ENCODE results near the gene SMARCAL1.

DNA sequence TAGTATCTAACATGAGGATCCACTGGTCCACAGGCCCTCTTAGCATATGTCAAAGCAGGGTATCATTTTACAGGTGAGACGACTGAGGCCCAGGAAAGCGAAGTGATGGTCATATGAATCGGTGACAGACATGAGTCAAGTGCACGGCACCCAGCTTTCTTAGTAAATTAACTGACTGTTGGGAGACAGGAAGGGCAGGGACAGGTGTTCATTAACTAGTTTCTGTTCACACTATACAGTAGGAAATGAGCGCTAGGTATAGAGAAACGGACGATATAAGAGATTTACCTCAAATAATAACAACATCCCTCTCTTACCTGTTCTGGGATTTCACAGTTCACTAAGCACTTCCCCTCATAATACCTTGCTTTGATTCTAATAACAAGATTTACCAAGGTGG, 1.7 kb upstream of the SMARCAL1 start:
- TF ChIP-seq, protein P1, sequence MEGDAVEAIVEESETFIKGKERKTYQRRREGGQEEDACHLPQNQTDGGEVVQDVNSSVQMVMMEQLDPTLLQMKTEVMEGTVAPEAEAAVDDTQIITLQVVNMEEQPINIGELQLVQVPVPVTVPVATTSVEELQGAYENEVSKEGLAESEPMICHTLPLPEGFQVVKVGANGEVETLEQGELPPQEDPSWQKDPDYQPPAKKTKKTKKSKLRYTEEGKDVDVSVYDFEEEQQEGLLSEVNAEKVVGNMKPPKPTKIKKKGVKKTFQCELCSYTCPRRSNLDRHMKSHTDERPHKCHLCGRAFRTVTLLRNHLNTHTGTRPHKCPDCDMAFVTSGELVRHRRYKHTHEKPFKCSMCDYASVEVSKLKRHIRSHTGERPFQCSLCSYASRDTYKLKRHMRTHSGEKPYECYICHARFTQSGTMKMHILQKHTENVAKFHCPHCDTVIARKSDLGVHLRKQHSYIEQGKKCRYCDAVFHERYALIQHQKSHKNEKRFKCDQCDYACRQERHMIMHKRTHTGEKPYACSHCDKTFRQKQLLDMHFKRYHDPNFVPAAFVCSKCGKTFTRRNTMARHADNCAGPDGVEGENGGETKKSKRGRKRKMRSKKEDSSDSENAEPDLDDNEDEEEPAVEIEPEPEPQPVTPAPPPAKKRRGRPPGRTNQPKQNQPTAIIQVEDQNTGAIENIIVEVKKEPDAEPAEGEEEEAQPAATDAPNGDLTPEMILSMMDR (IDR thresholded peaks at IDR 0.05; ENCODE audit: insufficient read depth, low read depth, low read length), result no peak
- no peak for TF ChIP-seq EZH2 (IDR thresholded peaks at IDR 0.05; ENCODE audit: insufficient read depth, low read length)

All from astrocyte (in vitro differentiated cells and primary cell).